Activated CD4-positive, alpha-beta T cell treated with anti-CD3 and anti-CD28 coated beads for 4 hours (primary cell): ENCODE results near the gene RNASET2.
A peak's percentile ranks its signal among the peaks of the same experiment; 100 is the strongest.

Source experiments
- DNase-seq, 2 donors: peaks; one replicate each; pipeline ENCODE4 v3.0.0-alpha.2; 2020

RNASET2 gene, protein sequence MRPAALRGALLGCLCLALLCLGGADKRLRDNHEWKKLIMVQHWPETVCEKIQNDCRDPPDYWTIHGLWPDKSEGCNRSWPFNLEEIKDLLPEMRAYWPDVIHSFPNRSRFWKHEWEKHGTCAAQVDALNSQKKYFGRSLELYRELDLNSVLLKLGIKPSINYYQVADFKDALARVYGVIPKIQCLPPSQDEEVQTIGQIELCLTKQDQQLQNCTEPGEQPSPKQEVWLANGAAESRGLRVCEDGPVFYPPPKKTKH

DNA sequence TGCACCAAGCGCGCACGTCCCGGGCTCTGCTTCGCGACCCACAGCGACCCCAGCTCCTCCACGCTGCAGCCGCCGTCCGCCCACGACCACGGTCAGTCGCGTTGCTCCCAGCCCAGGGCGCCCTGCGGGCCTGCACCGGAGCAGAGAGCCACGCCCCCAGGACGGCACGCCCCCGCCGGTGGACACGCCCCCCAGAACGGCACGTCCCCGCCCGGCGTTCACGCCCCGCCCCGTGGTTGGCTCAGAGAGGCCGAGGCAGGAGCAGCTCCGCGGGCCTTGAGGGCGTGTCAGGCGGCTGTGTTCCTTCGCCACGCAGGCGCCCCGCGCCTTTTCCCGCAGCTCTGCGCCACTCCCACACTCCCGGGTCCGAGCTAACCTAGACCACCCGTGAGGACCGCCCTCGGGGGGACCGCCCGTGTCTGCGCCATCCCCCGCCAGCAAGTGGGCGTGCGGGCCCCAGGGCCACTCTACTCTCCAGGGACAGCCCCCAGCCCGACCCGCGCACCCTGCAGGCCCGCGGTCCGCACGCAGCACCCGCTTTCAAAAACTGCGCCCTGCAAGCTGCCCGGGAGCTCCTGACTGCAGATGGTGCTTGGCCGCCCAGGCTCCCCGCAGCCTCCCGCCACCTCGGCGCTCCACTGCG is at the start of gene RNASET2:
TSS of gene RNASET2 (minus strand) at position 107 of the 643 bp plus-strand sequence. CDS start 368 bp downstream, outside the sequence.
- peak; percentile 98 to 99 for DNase-seq

DNA sequence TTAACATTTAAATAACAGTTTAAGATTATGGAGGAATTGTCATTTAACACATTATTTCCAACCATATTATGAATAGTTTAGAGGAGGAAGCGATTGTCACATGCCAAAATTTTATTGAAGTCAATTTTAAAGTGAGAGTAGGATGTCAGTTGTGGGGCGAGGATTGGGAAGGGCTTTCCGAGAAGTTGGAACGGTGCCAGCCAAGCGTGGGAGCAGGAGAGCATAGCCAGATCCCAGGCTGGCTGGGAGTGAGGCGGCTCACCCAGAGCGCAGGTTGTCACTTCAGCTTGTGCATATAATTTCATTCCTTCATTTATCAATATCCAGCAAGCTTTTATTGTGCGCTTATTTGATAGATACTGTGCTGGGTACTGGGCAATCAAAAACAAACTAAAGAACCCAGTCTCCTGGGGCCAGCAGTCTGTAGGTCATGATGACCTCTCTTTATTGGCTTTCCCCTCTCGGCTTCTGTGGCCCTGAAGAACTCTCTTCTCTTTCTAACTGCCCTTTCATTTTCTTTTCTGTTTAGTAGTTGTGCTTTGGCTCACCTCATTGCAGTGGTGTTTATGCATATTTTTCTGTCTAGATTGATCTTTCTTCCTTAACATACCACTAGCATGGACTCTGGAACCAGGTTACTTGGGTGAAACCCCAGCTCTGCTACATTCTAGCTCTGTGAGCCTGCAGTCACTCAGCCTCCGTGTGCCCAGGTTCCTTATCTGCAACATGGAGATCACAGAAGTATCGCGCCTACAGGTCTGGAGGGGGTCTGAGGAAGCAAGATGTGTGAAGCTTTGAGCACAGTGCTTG is 49.2 kb upstream of the RNASET2 start:
- DNase-seq = no peak

DNA sequence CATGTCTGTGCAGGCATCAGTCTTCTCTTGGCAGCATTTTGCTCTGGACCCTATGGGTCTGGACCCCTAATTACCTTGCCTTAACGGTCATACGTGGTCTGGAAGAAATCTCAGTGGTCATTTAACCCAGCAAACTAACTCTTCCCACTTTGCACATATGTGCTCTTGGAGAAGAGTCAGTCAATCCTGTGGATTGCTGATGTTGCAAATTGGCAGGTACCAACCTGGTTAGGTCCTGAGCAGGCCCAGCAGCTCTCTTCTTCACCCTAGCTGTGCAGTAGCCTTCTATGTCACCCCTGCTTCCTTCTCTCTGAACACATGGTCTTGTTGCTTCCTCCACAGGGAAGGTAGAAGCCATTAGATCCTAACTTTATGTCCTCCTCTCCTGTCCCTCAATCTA is 44.4 kb upstream of the RNASET2 start:
- no peak for DNase-seq

DNA sequence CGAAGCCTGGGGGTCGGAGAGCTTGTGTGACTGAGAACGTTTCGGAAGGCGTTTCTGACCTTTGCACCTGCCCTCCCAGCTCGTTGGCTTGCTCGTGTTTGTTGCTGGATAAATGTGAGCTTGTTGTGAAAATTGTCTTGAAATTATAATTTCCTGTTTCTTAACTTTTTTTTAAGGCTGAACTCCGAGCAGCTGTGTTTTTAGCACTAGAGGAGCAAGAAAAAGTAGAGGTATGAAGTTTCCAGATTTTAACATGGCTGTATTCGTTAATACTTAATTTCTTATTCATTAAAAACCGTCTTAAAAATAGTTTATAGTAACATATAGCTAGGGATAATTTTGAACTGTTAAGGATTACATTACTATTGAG is 43.5 kb upstream of the RNASET2 start:
- DNase-seq = no peak

DNA sequence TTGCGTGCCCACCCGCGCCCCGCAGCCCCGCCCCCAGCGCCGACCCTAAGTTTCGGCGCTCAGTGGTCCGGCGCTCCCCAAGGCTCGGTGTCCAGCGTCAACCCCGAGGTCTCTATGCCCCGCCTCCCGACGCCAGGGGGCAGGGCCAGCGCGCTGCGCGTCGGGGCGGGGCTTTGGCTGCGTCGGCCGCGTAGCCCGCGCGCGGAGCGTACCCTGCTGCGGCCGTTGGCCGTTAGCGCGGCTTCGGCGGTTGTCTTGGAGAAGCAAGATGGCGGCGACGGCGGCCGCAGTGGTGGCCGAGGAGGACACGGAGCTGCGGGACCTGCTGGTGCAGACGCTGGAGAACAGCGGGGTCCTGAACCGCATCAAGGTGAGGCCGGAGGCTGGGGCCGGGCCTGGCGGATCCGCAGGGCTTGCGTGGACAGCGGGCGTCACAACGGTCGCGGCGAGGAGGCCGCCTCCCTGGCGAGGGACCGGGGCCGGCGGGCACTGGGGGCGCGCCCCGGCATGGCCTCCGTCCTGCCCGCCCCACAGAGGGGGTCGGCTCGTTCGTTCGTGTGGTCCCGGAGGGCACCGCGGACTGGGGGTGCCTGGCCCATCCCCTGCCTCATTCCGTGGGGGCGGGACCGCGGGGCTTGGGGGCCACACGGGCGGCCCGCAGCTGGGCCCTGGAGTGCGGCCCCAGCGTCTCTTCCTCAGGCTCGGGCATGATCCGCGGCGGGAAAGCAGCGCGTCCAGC is 43.0 kb upstream of the RNASET2 start, which contains the start of gene CEP43:
TSS of gene CEP43 (plus strand) at position 253 of the 739 bp plus-strand sequence. CDS start at position 269, 16 bp downstream.
- peak; percentile 81 to 88 for DNase-seq

DNA sequence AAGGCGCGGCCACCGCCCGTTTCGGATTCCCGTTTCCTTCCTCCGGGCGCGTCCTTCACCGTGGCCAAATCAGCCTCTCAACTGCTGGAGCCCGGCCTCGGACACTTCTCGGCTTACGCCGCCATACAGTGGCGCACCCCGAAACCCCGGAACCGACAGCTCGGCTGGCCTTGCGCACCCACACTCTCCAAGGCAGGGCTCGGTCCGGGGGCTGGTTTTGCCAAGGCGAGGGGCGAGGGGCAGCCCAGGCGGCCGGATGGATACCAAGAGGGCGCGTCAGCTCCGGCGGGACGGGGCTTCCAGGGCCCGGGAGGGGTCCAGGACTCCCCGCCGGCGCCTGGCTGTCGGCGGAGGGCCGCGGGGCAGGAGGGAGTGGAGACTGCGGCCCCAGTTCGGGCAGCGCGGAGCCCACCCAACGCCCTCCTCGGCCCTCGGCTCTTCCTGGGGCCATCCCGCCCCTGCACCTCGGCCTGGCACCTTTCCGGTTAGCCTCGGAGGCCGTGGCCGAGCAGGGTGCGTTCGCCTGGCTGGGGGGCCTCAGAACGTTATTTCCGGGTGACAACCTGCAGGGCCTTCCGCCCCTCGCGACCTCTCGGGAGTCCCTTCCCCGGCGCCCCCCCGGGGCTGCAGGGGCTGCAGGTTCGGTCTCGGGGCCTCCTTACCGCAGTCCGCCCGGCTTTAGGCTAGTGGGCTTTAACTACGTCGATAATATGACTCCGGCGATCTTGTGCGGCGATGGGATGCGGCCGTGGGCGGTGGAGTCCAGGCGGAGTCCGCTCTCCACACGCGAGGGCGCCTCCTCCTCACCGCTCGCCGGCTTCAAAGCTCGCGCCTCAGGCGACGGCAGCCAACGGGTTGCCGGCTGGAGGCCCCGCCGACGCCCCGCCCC is 42.1 kb upstream of the RNASET2 start:
- peak; percentile 8 to 14 for DNase-seq

DNA sequence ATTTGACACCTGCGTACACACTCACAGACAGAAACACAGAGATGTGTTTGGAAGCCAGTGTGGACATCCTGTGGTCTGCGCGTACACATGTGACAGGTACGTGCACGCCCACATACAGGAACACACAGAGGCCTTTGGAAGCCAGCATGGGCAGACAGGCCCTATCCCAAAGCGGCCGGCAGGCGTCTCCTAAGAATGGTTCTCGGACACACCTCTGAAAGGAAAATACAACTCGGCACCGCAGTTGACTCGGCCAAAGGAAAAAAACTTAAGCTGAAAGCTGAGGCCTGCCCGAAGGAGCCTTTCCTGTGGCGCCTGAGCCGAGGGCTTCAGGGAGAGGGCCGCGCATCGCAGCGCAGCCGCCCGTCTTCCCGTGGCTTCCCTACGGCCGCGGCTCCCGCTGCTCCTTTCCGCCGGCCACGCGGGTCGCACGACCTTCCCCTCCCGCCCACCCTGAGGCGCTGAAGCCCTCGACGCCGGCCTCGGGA is 41.5 kb upstream of the RNASET2 start:
- peak; percentile 30 to 39 for DNase-seq

DNA sequence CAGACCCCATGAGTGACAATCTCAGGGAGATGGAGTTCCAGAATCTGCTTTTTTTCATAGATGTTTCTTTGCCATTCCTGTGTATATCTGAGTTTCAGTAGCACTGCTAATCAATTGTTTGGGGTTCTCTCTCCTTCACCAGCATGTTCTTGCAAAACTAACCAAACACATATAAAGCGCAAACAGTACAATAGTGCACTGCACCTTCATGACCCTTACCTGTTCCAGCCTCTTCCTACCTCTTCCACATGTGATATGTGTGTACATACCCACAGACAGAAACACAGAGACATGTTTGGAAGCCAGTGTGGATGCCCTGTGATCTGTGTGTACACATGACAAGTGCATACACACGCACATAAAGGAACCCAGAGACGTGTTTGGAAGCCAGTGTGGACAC is 41.0 kb upstream of the RNASET2 start:
- no peak for DNase-seq

DNA sequence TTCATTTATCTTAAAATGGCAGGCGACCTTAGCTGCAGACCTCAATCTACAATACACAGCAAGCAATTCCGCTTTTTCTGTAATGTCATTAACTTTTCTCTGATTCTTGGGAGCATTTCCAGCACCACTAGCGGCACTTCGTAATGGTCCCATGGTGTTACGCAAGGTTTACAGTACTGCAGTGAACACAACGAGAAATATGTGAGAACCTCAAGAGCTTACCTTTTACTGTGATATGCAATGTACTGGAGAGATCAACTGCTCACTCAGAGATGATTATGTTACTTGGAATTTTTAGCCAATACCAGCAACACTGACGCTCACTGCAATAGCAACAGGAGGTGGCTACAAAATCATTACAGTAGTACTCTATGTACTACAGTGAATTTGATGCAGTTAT is 40.1 kb upstream of the RNASET2 start:
- DNase-seq = no peak

DNA sequence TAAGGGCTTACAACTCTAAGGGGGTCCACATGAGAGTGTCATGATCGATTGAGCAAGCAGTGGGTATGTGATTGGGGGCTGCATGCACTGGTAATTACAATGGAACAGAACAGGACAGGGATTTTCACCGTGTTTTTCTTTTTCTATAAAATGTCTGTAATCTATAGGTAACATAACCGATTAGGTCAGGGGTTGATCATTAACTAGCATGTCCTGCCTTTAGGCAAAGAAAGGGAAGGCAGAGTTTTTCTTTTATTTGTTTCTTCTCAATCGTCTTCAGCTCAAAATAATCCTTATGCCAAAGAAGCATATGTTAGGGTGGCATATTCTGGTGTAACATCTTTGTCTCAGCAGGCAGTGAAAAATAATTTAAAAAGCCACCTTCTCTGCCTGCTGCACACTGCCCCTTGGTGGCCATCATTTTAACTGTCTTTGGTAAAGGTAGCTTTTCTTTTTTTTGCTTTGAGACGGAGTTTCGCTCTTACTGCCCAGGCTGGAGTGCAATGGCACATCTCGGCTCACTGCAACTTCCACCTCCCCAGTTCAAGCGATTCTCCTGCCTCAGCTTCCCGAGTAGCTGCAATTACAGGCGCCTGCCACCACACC is 33.2 kb upstream of the RNASET2 start:
- DNase-seq = peak; percentile 30 to 64

DNA sequence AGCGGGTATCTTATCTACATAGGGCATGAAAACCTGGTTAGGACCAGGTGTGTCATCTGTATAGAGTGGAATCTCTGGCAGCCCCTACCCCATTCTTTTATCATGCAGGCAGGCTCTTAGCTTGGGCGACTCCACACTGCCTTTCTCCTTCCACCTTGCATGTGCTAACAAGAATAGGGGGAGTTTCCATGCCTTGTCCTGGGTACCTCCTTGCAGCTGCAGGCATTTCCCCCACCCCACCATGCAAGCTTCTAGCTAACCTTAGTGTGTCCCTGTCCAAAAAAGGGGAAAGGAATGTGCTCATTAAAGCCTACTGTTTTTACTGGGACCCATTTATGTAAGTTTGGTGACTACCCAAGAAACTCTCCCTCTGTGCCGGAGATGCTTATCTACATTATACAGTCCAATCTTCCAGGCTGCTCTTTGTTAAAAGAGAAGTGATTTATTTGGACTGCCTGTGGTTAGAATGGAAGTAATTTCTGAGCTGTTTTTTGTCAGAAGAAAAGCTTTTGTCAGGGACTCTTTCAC is 32.4 kb upstream of the RNASET2 start:
- no peak for DNase-seq

DNA sequence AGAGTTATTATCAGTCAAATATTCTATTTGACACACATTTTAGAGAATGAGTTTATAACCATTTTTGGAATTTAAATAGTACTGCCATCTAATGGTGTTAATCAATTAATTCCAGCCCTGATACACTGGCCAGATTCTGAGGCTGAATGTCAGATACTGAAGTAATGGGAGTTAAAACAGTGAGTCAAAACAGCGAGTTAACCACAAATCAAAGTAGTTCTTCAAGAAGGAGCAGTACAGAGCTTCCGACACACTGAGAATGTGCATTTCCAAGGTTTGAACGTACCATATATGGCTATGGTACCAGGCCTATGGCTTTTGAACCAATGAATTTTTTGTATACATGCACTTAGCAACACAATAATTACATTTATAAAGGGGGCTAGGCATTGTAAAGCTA is 31.6 kb upstream of the RNASET2 start:
- DNase-seq = no peak

DNA sequence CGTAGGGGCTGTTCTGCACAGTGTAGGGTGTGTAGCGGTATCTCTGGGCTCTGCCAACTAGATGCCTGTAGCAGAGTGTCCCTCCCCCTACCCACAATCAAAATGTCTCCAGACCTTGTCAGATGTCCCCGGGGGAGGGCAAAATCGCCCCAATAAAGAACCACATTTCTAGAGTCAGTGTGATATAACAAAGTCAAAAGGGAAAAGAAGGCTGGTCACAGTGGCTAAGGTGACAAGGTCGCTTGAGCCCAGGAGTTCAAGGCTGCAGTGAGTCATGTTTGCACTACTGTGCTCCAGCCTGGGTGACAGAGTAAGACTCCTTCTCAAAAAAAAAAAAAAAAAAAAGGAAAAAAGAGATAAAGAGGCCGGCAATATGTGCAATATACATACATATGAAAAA is 31.1 kb upstream of the RNASET2 start:
- no peak for DNase-seq

DNA sequence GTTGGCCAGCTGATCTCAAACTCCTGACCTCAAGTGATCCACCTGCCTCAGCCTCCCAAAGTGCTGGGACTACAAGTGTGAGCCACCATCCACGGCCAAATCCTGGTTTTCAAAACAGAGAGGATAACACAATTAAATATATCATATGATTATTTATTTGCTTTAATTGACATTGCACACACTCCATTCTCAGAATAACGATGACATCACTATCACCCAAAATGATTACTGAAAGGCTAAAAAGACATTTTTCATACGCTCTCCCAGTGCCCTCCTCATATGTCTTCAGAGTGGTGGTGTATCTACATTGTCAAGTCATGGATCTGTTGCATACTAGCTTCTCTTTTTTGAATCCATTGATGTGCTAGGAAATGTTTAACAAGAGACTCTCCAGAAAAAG is 24.4 kb upstream of the RNASET2 start:
- no peak for DNase-seq

DNA sequence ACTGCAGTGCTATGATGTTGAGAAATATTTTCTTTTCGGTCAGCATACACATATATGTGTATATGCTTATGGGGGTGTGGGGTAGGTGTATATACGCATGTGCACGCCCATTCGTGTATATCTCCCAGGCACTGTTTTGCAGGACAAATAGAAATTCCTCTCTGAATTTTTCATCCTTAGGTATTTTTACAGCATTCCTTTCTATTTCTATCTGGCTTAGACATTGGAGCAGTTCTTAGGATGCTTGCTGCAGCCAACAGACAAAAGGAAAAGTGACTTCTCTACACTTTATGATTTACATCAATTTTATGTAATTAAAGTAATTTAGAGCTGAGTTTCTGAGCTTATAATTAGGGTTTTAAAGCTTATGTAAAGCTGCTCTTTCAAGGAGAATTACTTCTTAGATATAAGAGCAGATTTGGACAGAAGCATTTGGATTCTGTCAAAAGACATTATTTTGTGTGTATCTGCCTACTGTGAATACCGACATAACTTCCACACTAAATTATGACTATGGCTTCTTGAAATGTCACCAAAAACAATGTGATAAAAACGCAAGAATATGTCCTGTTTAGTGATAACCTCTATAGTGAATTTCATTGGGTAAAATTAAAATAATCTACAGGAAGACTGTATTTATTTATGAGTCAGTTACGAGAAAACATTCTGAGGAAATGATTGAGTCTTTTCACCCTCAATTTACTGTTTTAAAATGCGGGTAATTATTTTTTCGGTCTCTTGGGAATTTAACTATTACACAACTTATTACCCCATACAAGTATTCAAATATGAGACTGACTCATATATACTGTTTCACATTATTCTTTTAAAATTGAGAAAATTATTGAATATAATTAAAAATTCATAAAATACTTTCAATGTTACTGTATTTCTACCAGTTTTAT is 21.5 kb upstream of the RNASET2 start:
- DNase-seq = no peak

DNA sequence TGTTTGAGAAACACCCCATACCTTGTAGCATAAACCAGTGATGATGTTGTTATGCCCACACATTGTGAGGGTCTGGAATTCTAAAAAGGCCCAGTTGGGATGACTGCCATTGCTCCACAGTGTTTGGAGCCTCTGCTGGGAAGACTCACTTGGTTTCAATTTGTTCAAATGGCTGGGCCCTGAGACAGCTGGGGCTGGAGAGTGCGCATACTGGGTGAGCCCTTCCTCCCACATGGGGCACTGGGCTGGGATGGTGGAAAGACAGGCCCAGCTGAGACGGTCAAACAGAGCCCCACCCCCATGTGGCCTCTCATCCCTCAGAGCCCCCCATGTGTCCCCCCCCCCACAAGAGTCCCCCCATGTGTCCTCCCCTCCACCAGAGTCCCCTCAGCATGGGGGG is 20.3 kb upstream of the RNASET2 start:
- DNase-seq = no peak

DNA sequence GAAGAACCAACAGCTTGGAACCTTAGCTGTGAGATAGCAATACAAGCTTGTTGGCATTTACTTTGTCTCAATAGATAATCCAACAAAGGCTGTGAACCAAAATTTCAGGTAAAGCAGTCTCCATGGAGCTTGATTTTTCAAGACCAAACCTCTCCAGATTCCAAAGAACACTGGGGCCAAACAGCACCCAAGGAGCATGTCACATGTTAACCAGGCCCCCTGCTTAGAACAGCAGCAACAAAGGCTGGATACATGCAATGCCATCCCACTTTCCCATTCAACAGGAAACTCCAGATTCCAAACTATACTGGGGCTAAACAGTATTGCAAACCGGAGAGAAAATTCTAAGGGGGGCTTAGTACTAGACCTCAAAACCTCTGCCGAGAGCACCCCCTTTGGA is 15.8 kb upstream of the RNASET2 start:
- DNase-seq = no peak

DNA sequence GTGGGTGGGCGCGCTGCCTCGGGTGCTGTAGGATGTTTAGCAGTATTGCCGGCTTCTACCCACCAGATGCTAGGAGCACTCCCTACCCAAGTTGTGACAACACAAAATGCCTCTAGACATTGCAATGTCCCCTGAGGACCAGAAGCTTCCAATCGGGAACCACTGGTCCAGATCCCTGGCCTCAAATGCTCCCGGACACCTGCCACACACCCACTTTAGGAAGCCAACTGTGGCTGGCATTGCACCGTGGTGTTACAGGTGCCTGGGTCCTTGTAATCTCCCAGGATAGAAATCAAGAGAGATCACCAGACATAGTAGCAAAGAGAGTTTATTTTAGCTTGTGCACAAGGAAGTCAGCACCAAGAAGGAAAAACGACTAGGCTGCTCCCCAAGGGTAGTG is 14.9 kb upstream of the RNASET2 start:
- no peak for DNase-seq

DNA sequence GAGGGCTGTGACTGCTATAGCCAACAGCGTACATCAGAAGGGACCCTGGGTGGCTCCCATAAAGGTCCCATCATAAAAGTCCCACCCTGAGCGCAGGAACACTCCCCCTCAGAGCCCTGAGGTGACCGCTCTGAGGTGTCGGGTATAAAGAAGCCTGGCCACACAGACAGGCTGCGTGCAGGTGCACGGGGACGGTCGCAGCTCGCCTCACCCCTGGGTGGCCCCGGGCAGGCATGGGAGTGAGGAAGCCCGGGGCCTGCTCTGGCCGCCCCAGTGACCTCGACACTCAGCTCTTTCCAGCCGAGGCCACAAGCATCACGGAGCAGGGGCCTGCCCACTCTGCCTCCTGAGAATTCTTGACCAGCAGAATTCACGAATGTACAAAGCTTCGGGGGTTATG is 14.4 kb upstream of the RNASET2 start:
- DNase-seq = no peak

DNA sequence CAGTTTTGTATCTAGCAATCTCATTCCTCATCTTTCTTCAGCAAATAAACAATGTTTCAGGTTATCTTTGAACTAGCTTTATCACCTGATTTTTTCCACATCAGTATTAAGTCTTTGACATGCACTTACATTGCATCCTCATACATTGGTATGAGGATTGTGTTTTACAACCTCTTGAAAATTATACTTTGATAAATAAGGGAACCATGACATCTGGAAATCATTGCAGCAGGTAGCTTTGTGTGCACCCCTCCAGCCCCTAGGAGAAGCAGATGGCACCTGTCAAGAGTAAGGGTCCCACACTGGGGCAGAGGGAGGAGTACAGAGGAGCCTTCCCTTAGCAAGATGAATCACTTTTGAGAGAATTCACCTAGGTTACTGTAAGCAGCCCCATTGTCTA is 13.7 kb upstream of the RNASET2 start:
- no peak for DNase-seq
